Kidney (tissue), 14 donors: ENCODE data around the gene NCSTN. TPM values are rescaled to one million over a fixed set of nuclear protein-coding genes. Genes with fewer than 3 reads are reported as not detected.

Source experiments
- DNase-seq, 5 donors: peaks; one replicate each; pipeline ENCODE4 v3.0.0-alpha.2; 2013 to 2020
- FAIRE-seq: peaks from 2 replicates; lab custom pipeline; 2012; peaks lifted over from hg19 to GRCh38; lab: Jason Lieb, UNC
- H3K27ac ChIP-seq, 2 donors: one replicate each; pipeline ENCODE4 v1.7.0; 2013; ENCODE audit warnings: low read depth in 2 of 2, low read length in 2 of 2, inconsistent platforms in 1 of 2
- H3K27me3 ChIP-seq: one replicate; pipeline ENCODE4 v1.7.1; 2013; ENCODE audit warnings: low read length, inconsistent platforms; ENCODE audit not compliant: control insufficient read depth, insufficient read depth
- H3K36me3 ChIP-seq, 3 donors: one replicate each; pipeline versions ENCODE4 v1.7.0 to v1.7.1; 2013; ENCODE audit warnings: low read length in 3 of 3, control low read depth in 1 of 3, inconsistent platforms in 1 of 3; ENCODE audit not compliant: insufficient read depth in 3 of 3, control insufficient read depth in 2 of 3
- H3K4me1 ChIP-seq, 3 donors: one replicate each; pipeline versions ENCODE4 v1.7.0 to v1.7.1; 2013; ENCODE audit warnings: low read length in 3 of 3, inconsistent platforms in 1 of 3, low read depth in 1 of 3; ENCODE audit not compliant: control insufficient read depth in 2 of 3, insufficient read depth in 2 of 3
- H3K4me3 ChIP-seq, 3 donors: one replicate each; pipeline versions ENCODE4 v1.7.0 to v1.8.1; 2013; ENCODE audit warnings: low read length in 3 of 3, control low read depth in 1 of 3, inconsistent platforms in 1 of 3
- H3K9ac ChIP-seq, 3 donors: one replicate each; pipeline versions ENCODE4 v1.7.0 to v1.7.1; 2013; ENCODE audit warnings: low read length in 3 of 3, control low read depth in 1 of 3, inconsistent platforms in 1 of 3
- H3K9me3 ChIP-seq, 3 donors: one replicate each; pipeline versions ENCODE4 v1.7.0 to v1.7.1; 2013; ENCODE audit warnings: low read length in 3 of 3, control low read depth in 1 of 3, inconsistent platforms in 1 of 3; ENCODE audit not compliant: control insufficient read depth in 2 of 3, insufficient read depth in 1 of 3
- CTCF ChIP-seq: IDR thresholded peaks from 3 replicates; pipeline ENCODE4 v1.5.1; 2012; ENCODE audit warnings: mild to moderate bottlenecking, moderate library complexity, borderline replicate concordance; ENCODE audit not compliant: insufficient read depth; ENCODE audit errors: extremely low read depth
- intact Hi-C: fragments of 100-400 bp; cut with DNase I; formaldehyde crosslinking; loops from one replicate; pipeline ENCODE4 v1.11.1; 2022
- polyA plus RNA-seq: library from polyadenylated mRNA; stranded (reverse); fragments of 350-450 nt; fragmentation: Illumina TruSeq; extraction: RNeasy Lipid Tissue Mini Kit (QIAGEN cat#74804); gene quantifications from one replicate; pipeline ENCODE4 v1.2.3, GENCODE V29; 2014; ENCODE audit warnings: low read depth, low replicate concordance; ENCODE audit not compliant: insufficient read depth
- total RNA-seq: library from RNA; stranded (reverse); fragmentation: NEBNext Ultra II Directional; extraction: Animal tissue kit (Norgen Biotek cat#: 25700); gene quantifications from one replicate; pipeline ENCODE4 v1.2.1, GENCODE V29; 2021
- donor health status: control.
- donor health status: control.
- donor health status: control.
- donor health status: control.
- donor health status: control.
- donor health status: DM: yes; HTN: yes; CAD: no.
- donor health status: Normal renal cell carcinoma (clear cell type).

The NCSTN gene
- total and polyA plus RNA-seq, 2 donors from 2014 or later = 73.9 to 109 TPM

GRCh38 chr1:160401487-160401805, 58.3 kb downstream of the NCSTN start:
- FAIRE-seq (no peak), DNase-seq (peak in 1 of 5 donors; percentile 37)
- Histone ChIP-seq H3K9me3 (no peaks in the 10 kb centered on the region), H3K27ac (no peak overlapping the region), H3K4me3 (peak overlapping the region; percentile 57 to 88 (median 64)), H3K36me3 (no peaks in the 10 kb centered on the region), H3K4me1 (peaks cover 4 to 14% (median 7%) of the 10 kb centered on the region in 3 donors), H3K27me3 (no peaks in the 10 kb centered on the region), H3K9ac (peak overlapping the region in 2 of 3 donors; percentile 55 to 72)
- TF ChIP-seq CTCF = no peak
- intact Hi-C loops = no loop called here

- Histone ChIP-seq H3K4me1 (peaks cover 4 to 14% (median 7%) of the 10 kb centered on the region in 3 donors), H3K27me3 (no peaks in the 10 kb centered on the region), H3K9ac (no peak overlapping the region), H3K4me3 (peak overlapping the region in 2 of 3 donors; percentile 11 to 64), H3K36me3 (no peaks in the 10 kb centered on the region), H3K27ac (no peak overlapping the region), H3K9me3 (no peaks in the 10 kb centered on the region)
- intact Hi-C loops = no loop called here
- DNase-seq (peak in 1 of 5 donors; percentile 22), FAIRE-seq (no peak)
- no peak for TF ChIP-seq CTCF
These were observed 59.0 kb downstream of the NCSTN start for GRCh38 chr1:160402001-160402795.

- H3K4me3 ChIP-seq = no peak overlapping the region
- FAIRE-seq (no peak), DNase-seq (no peak)
- intact Hi-C loops = no loop called here
- H3K27ac ChIP-seq = no peak overlapping the region
- H3K9me3 ChIP-seq = no peaks in the 10 kb centered on the region
- TF ChIP-seq CTCF = no peak
- peaks cover 4 to 14% (median 7%) of the 10 kb centered on the region in 3 donors for H3K4me1 ChIP-seq
- H3K9ac ChIP-seq = no peak overlapping the region
- no peaks in the 10 kb centered on the region for H3K36me3 ChIP-seq
- no peaks in the 10 kb centered on the region for H3K27me3 ChIP-seq
These were observed 60.1 kb downstream of the NCSTN start for GRCh38 chr1:160403244-160403643.

DNA sequence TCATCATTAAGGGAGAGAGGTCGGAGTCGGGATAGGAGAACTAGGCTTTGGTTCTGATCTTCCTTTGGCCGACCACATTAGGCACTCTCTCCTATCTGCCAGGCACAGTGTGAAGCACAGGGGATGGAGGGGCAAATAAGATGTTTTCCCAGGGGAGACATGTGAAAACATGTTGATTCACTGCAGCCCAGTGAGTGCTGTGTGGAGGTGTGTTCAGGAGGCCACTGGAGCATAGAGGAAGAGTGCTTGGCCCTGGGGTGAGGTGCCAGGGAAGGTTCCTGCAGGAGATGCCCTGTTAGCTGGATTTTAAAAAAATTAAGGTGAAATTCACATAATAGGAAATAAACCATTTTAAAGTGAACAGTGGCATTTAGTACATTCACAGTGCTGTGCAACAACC, 60.9 kb downstream of the NCSTN start:
- H3K36me3 ChIP-seq = no peaks in the 10 kb centered on the region
- H3K9ac ChIP-seq = no peak overlapping the region
- no peaks in the 10 kb centered on the region for H3K27me3 ChIP-seq
- FAIRE-seq (no peak), DNase-seq (no peak)
- H3K27ac ChIP-seq = no peak overlapping the region
- H3K4me3 ChIP-seq = no peak overlapping the region
- H3K4me1 ChIP-seq = peaks cover 4 to 14% (median 7%) of the 10 kb centered on the region in 3 donors
- H3K9me3 ChIP-seq = no peaks in the 10 kb centered on the region
- TF ChIP-seq CTCF = no peak
- intact Hi-C loops = no loop called here
